Gastroesophageal sphincter (tissue), 4 donors: ENCODE measurements around the gene PSMG3. TPM values are rescaled to one million over a fixed set of nuclear protein-coding genes. Genes with fewer than 3 reads are reported as not detected.

Experiments used
- ATAC-seq: fragments of 150-250 bp; one replicate; pipeline ENCODE4 v1.9.1; 2016; ENCODE audit warnings: mild to moderate bottlenecking, moderate library complexity
- H3K27ac ChIP-seq, 4 donors: fragments of 200-600 bp; sonication (generic) in 3 of 4; 1 replicate in 3 of 4; 2 replicates in 1 of 4; pipeline ENCODE4 v1.5.1; 2016 to 2019
- H3K27me3 ChIP-seq: fragments of 200-600 bp; sonication (generic); one replicate; pipeline ENCODE4 v1.5.1; 2019
- H3K36me3 ChIP-seq, 2 donors: fragments of 200-600 bp; sonication (generic); one replicate each; pipeline ENCODE4 v1.5.1; 2019; ENCODE audit warnings: control low read depth in 1 of 2
- H3K4me1 ChIP-seq, 3 donors: fragments of 200-600 bp; sonication (generic); 1 replicate in 2 of 3; 2 replicates in 1 of 3; pipeline ENCODE4 v1.5.1; 2016 to 2019; ENCODE audit warnings: control low read depth in 2 of 3
- H3K4me3 ChIP-seq, 2 donors: fragments of 200-600 bp; sonication (generic); one replicate each; pipeline ENCODE4 v1.5.1; 2019; ENCODE audit warnings: mild to moderate bottlenecking in 1 of 2, moderate library complexity in 1 of 2
- H3K9me3 ChIP-seq, 3 donors: fragments of 200-600 bp; sonication (generic); one replicate each; pipeline ENCODE4 v1.5.1; 2017 to 2019; ENCODE audit warnings: control low read depth in 2 of 3
- CTCF ChIP-seq, 4 experiments: fragments of 200-600 bp in 2 of 4; fragments of 450-650 bp in 2 of 4; sonication (generic) in 1 of 4; IDR thresholded peaks; one replicate each; pipeline ENCODE4 v1.5.1; 2017 to 2019; ENCODE audit warnings: antibody characterized with exemption in 4 of 4, mild to moderate bottlenecking in 2 of 4, moderate library complexity in 2 of 4
- EP300 ChIP-seq: sonication (generic); formaldehyde crosslinking; IDR thresholded peaks from one replicate; pipeline ENCODE4 v1.6.1; 2017; ENCODE audit warnings: antibody characterized with exemption, mild to moderate bottlenecking
- POLR2A ChIP-seq, 2 donors: fragments of 450-650 bp; IDR thresholded peaks; one replicate each; pipeline ENCODE4 v1.6.1; 2017; ENCODE audit warnings: antibody characterized with exemption in 2 of 2, mild to moderate bottlenecking in 2 of 2, moderate library complexity in 1 of 2
- POLR2AphosphoS5 ChIP-seq: sonication (generic); formaldehyde crosslinking; IDR thresholded peaks from one replicate; pipeline ENCODE4 v1.6.1; 2017; ENCODE audit warnings: antibody characterized with exemption
- WGBS, 2 donors: methylation state at CpG; one replicate each; pipeline ENCODE4 v1.1.5; 2018; ENCODE audit warnings: low coverage in 1 of 2; 5-methylcytosine and 5-hydroxymethylcytosine counted together
- total RNA-seq, 4 donors: library from RNA; depleted of rRNA; stranded (reverse); fragments of >200 nt; gene quantifications; one replicate each; pipeline ENCODE4 v1.1.0, GENCODE V29; 2016

Gene PSMG3
- total RNA-seq, 4 donors from 2014 or later = 27.7 to 36.6 (median 35.7) TPM

GRCh38 chr7:1559626-1560590 lies 9.9 kb downstream of the PSMG3 start:
- Histone ChIP-seq H3K27me3 (peaks cover 49% of the 10 kb centered on the region), H3K4me1 (peaks cover 0 to 14% (median 12%) of the 10 kb centered on the region in 3 donors), H3K9me3 (no peaks in the 10 kb centered on the region), H3K36me3 (peaks cover 0 to under 1% of the 10 kb centered on the region in 2 donors), H3K27ac (no peak overlapping the region), H3K4me3 (no peak overlapping the region)
- WGBS, 2 donors = 87 to 100% methylated on average over 2 to 6 of the region's 28 CpGs
- TF ChIP-seq EP300 = no peak
- no peak for TF ChIP-seq POLR2AphosphoS5
- no peak for TF ChIP-seq CTCF (IDR thresholded peaks at IDR 0.05)
- TF ChIP-seq POLR2A (IDR thresholded peaks at IDR 0.05) = no peak
- ATAC-seq = no peak

- no CpG with 5 or more reads among the region's 32 CpGs for WGBS, 2 donors
- Histone ChIP-seq H3K9me3 (no peaks in the 10 kb centered on the region), H3K27ac (no peak overlapping the region), H3K36me3 (no peaks in the 10 kb centered on the region), H3K27me3 (peaks cover 49% of the 10 kb centered on the region), H3K4me1 (peaks cover 0 to 15% (median 12%) of the 10 kb centered on the region in 3 donors), H3K4me3 (no peak overlapping the region)
- ATAC-seq = no peak
- TF ChIP-seq POLR2AphosphoS5 = no peak
- no peak for TF ChIP-seq POLR2A (IDR thresholded peaks at IDR 0.05)
- TF ChIP-seq CTCF (IDR thresholded peaks at IDR 0.05) = no peak
- no peak for TF ChIP-seq EP300
Observed at GRCh38 chr7:1558841-1559625, 10.8 kb downstream of the PSMG3 start.

- no peak overlapping the region for H3K27ac ChIP-seq
- peaks cover 0 to 15% (median 12%) of the 10 kb centered on the region in 3 donors for H3K4me1 ChIP-seq
- no peak for ATAC-seq
- H3K9me3 ChIP-seq = no peaks in the 10 kb centered on the region
- peaks cover 49% of the 10 kb centered on the region for H3K27me3 ChIP-seq
- H3K36me3 ChIP-seq = no peaks in the 10 kb centered on the region
- 20% methylated on average over 1 of the region's 24 CpGs; no CpG with 5 or more reads in 1 of the 2 donors for whole genome bisulfite sequencing, 2 donors
- no peak for TF ChIP-seq POLR2A (IDR thresholded peaks at IDR 0.05)
- no peak for TF ChIP-seq EP300
- no peak for TF ChIP-seq POLR2AphosphoS5
- peak in 1 of 4 experiments; percentile 41 for TF ChIP-seq CTCF (IDR thresholded peaks at IDR 0.05)
- no peak overlapping the region for H3K4me3 ChIP-seq
Observed at GRCh38 chr7:1558181-1558811, 11.5 kb downstream of the PSMG3 start.

GRCh38 chr7:1557771-1558170 lies 12.1 kb downstream of the PSMG3 start:
- Histone ChIP-seq H3K9me3 (no peaks in the 10 kb centered on the region), H3K27ac (no peak overlapping the region), H3K36me3 (no peaks in the 10 kb centered on the region), H3K27me3 (peaks cover 49% of the 10 kb centered on the region), H3K4me1 (peaks cover 0 to 15% (median 12%) of the 10 kb centered on the region in 3 donors), H3K4me3 (no peak overlapping the region)
- WGBS, 2 donors = 92% methylated on average over 2 of the region's 10 CpGs; no CpG with 5 or more reads in 1 of the 2 donors
- no peak for ATAC-seq
- no peak for TF ChIP-seq EP300
- no peak for TF ChIP-seq POLR2A (IDR thresholded peaks at IDR 0.05)
- TF ChIP-seq CTCF (IDR thresholded peaks at IDR 0.05) = no peak
